Measurements from ENCODE around the gene TAF6L. TPM values are rescaled to one million over a fixed set of nuclear protein-coding genes. Genes with fewer than 3 reads are reported as not detected.

Gene TAF6L
- total RNA-seq, 1 experiment from 2014 or later = 37.7 TPM

DNA sequence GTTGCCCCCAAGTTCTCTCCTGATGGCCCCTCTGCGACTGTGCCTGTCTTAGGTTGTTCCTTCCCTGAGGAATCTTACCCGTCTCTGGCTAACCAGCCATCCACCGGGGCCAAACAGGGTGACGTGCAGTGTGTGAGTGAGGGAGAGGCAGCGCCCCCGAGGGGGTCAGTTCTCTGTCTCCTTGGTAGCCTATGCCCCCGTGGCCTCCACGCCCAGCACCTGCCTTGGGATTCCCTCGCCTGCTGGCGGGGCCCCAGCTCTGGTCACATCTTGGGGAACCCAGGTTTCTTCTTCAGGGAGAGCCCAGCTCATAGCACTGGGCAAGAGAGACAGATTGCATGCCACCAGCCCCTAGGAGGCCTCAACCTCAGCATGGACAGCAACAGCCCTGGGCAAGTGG, 28.3 kb downstream of the TAF6L start:
- Histone ChIP-seq H3K23ac (ENCODE audit: insufficient read length, low read depth, low read length) (no peak overlapping the region), H3K79me1 (ENCODE audit: insufficient read depth, low read depth, low read length, poor library complexity, severe bottlenecking) (peaks cover 2% of the 10 kb centered on the region), H3K23me2 (ENCODE audit: insufficient read length, low read depth, low read length, poor library complexity, severe bottlenecking) (peaks cover 3% of the 10 kb centered on the region), H2BK120ac (ENCODE audit: low read depth, low read length, poor library complexity, severe bottlenecking) (no peak overlapping the region), H3K18ac (ENCODE audit: insufficient read length, low read depth, low read length) (no peak overlapping the region), H4K20me1 (ENCODE audit: control insufficient read depth, insufficient read depth, insufficient read length) (no peaks in the 10 kb centered on the region), H2BK5ac (ENCODE audit: insufficient read length, low read length) (no peak overlapping the region), H3K9me3 (ENCODE audit: control insufficient read depth, low read depth, low read length) (no peaks in the 10 kb centered on the region), H3K9ac (ENCODE audit: extremely low read depth, insufficient read length, low read length) (no peak overlapping the region), H3K4me2 (ENCODE audit: insufficient read depth, insufficient read length, low read length) (no peak overlapping the region), H2BK20ac (ENCODE audit: low read depth, low read length, poor library complexity, severe bottlenecking) (no peak overlapping the region), H3K4ac (ENCODE audit: low read depth, low read length) (no peak overlapping the region), H2BK15ac (ENCODE audit: low read depth, low read length) (no peak overlapping the region), H3K27me3 (ENCODE audit: insufficient read depth, low read length) (no peaks in the 10 kb centered on the region), H4K91ac (ENCODE audit: insufficient read length, low read depth, low read length) (no peak overlapping the region), H4K5ac (ENCODE audit: insufficient read length, low read depth, low read length) (no peak overlapping the region), H3K79me2 (ENCODE audit: insufficient read depth, low read length) (peaks cover 3% of the 10 kb centered on the region; the same call in 1 of the 2 replicates), H2BK12ac (ENCODE audit: insufficient read length, low read depth, low read length) (no peak overlapping the region), H2AFZ (ENCODE audit: low read length) (no peak overlapping the region), H3K4me1 (ENCODE audit: insufficient read depth, low read length) (no peaks in the 10 kb centered on the region), H4K8ac (replicated peaks; ENCODE audit: insufficient read length, low read depth, low read length) (no peak overlapping the region), H3T11ph (ENCODE audit: low read length) (no peak overlapping the region), H3K56ac (ENCODE audit: insufficient read length, low read depth, low read length) (no peak overlapping the region), H2AK5ac (ENCODE audit: insufficient read length, low read length) (no peak overlapping the region), H3K14ac (ENCODE audit: insufficient read depth, low read length) (no peak overlapping the region), H3K27ac (ENCODE audit: insufficient read length, low read depth, low read length) (no peak overlapping the region)
- Mint-ChIP-seq H3K36me3 (ENCODE audit: insufficient read depth in 1 of 3, low read depth in 3 of 3) (peaks cover 67 to 91% (median 89%) of the 10 kb centered on the region in 3 experiments), H3K4me3 (no peak overlapping the region), H3K27me3 (ENCODE audit: low read depth) (no peaks in the 10 kb centered on the region; the same call in 1 of the 2 replicates), H3K9me3 (no peaks in the 10 kb centered on the region), H3K27ac (no peak overlapping the region), H3K4me1 (peaks cover 6 to 7% of the 10 kb centered on the region in 2 experiments)
- no CpG with 5 or more reads among the region's 10 CpGs for WGBS (ENCODE audit: extremely low coverage, insufficient read length, low lambda C conversion rate)
- DNase-seq = no peak
- TF ChIP-seq, protein P1, sequence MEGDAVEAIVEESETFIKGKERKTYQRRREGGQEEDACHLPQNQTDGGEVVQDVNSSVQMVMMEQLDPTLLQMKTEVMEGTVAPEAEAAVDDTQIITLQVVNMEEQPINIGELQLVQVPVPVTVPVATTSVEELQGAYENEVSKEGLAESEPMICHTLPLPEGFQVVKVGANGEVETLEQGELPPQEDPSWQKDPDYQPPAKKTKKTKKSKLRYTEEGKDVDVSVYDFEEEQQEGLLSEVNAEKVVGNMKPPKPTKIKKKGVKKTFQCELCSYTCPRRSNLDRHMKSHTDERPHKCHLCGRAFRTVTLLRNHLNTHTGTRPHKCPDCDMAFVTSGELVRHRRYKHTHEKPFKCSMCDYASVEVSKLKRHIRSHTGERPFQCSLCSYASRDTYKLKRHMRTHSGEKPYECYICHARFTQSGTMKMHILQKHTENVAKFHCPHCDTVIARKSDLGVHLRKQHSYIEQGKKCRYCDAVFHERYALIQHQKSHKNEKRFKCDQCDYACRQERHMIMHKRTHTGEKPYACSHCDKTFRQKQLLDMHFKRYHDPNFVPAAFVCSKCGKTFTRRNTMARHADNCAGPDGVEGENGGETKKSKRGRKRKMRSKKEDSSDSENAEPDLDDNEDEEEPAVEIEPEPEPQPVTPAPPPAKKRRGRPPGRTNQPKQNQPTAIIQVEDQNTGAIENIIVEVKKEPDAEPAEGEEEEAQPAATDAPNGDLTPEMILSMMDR (conservative IDR thresholded peaks at IDR 0.05) = no peak
